HG02943 (cell line): Measurements from ENCODE around the gene FAM20C.

ENCODE experiments used
- ATAC-seq: cut with Tn5 transposase; IDR thresholded peaks from one replicate; pipeline ENCODE4 v1.9.1; 2021; ENCODE audit warnings: mild to moderate bottlenecking, low read depth, moderate library complexity; ENCODE audit not compliant: unreplicated experiment

The FAM20C gene

GRCh38 chr7:298375-298702, 106.0 kb downstream of the FAM20C start:
- ATAC-seq = no peak

GRCh38 chr7:298743-299142, 106.4 kb downstream of the FAM20C start:
- no peak for ATAC-seq

- ATAC-seq = no peak
Measured at GRCh38 chr7:299169-299568, 106.8 kb downstream of the FAM20C start.

GRCh38 chr7:299628-300027, 107.3 kb downstream of the FAM20C start:
- no peak for ATAC-seq

GRCh38 chr7:300048-300447, 107.7 kb downstream of the FAM20C start:
- ATAC-seq = no peak

GRCh38 chr7:300546-301290, 108.3 kb downstream of the FAM20C start:
- ATAC-seq = no peak

GRCh38 chr7:301291-302053, 109.1 kb downstream of the FAM20C start:
- no peak for ATAC-seq

- ATAC-seq = no peak
Measured at GRCh38 chr7:302054-302992, 110.0 kb downstream of the FAM20C start.

GRCh38 chr7:303425-303824, 111.1 kb downstream of the FAM20C start:
- ATAC-seq = no peak

GRCh38 chr7:303884-304573, 111.7 kb downstream of the FAM20C start:
- no peak for ATAC-seq

GRCh38 chr7:304574-305409, 112.4 kb downstream of the FAM20C start:
- ATAC-seq = no peak

- no peak for ATAC-seq
Measured at GRCh38 chr7:305410-306151, 113.2 kb downstream of the FAM20C start.

- no peak for ATAC-seq
Measured at GRCh38 chr7:307970-308369, 115.6 kb downstream of the FAM20C start.

GRCh38 chr7:309586-310228, 117.3 kb downstream of the FAM20C start:
- no peak for ATAC-seq
